Breast epithelium (tissue), 4 donors: Measurements from ENCODE around the gene ADM2. TPM values are rescaled to one million over a fixed set of nuclear protein-coding genes. Genes with fewer than 3 reads are reported as not detected.

ENCODE experiments used
- DNase-seq, 2 donors: peaks; one replicate each; pipeline ENCODE4 v3.0.0-alpha.2; 2019; ENCODE audit warnings: low spot score in 2 of 2
- H3K27ac ChIP-seq, 2 donors: fragments of 200-600 bp; sonication (generic) in 1 of 2; one replicate each; pipeline ENCODE4 v1.5.1; 2016 to 2019; ENCODE audit warnings: mild to moderate bottlenecking in 1 of 2
- H3K27me3 ChIP-seq, 2 donors: fragments of 200-600 bp; sonication (generic) in 1 of 2; one replicate each; pipeline versions ENCODE4 v1.5.1 to v1.6.0; 2017 to 2019; ENCODE audit warnings: control low read depth in 1 of 2, mild to moderate bottlenecking in 1 of 2
- H3K36me3 ChIP-seq: fragments of 200-600 bp; one replicate; pipeline ENCODE4 v1.5.1; 2019
- H3K4me1 ChIP-seq, 2 donors: fragments of 200-600 bp; sonication (generic); one replicate each; pipeline ENCODE4 v1.5.1; 2016 to 2019; ENCODE audit warnings: control low read depth in 1 of 2
- H3K4me3 ChIP-seq, 3 donors: fragments of 200-600 bp; sonication (generic); 1 replicate in 2 of 3; 2 replicates in 1 of 3; pipeline ENCODE4 v1.5.1; 2016 to 2019; ENCODE audit warnings: mild to moderate bottlenecking in 3 of 3, moderate library complexity in 2 of 3
- H3K9me3 ChIP-seq, 2 donors: fragments of 200-600 bp; sonication (generic) in 1 of 2; one replicate each; pipeline ENCODE4 v1.5.1; 2016 to 2019; ENCODE audit warnings: control low read depth in 1 of 2
- POLR2A ChIP-seq: fragments of 450-650 bp; IDR thresholded peaks from one replicate; pipeline ENCODE4 v1.6.1; 2016; ENCODE audit warnings: antibody characterized with exemption, mild to moderate bottlenecking, moderate library complexity
- POLR2AphosphoS5 ChIP-seq, 3 donors: sonication (generic); formaldehyde crosslinking; IDR thresholded peaks; one replicate each; pipeline ENCODE4 v1.6.1; 2017; ENCODE audit warnings: antibody characterized with exemption in 3 of 3
- intact Hi-C: fragments of 100-400 bp; cut with DNase I; formaldehyde crosslinking; loops from one replicate; pipeline ENCODE4 v1.15.1; 2023; ENCODE audit warnings: low total_unique reads
- total RNA-seq, 3 donors: library from RNA; depleted of rRNA; stranded (reverse); fragments of >200 nt; gene quantifications; one replicate each; pipeline ENCODE4 v1.1.0, GENCODE V29; 2016
- TF ChIP-seq, protein P1 (sequence below), 3 donors: fragments of 450-650 bp; IDR thresholded peaks; one replicate each; pipeline ENCODE4 v1.5.1; 2016 to 2017; ENCODE audit warnings: antibody characterized with exemption in 3 of 3, mild to moderate bottlenecking in 3 of 3, moderate library complexity in 3 of 3

The ADM2 gene
- total RNA-seq, 3 donors from 2014 or later: 0.59 to 0.98 TPM; not detected in 1

GRCh38 chr22:50446708-50447575, 34.4 kb upstream of the ADM2 start:
- no peak overlapping the region for H3K27ac ChIP-seq
- H3K9me3 ChIP-seq: no peaks in the 10 kb centered on the region
- DNase-seq: no peak
- H3K4me1 ChIP-seq: no peaks in the 10 kb centered on the region
- H3K4me3 ChIP-seq: no peak overlapping the region
- TF ChIP-seq POLR2A: no peak
- TF ChIP-seq POLR2AphosphoS5 (IDR thresholded peaks at IDR 0.05): no peak
- TF ChIP-seq, protein P1, sequence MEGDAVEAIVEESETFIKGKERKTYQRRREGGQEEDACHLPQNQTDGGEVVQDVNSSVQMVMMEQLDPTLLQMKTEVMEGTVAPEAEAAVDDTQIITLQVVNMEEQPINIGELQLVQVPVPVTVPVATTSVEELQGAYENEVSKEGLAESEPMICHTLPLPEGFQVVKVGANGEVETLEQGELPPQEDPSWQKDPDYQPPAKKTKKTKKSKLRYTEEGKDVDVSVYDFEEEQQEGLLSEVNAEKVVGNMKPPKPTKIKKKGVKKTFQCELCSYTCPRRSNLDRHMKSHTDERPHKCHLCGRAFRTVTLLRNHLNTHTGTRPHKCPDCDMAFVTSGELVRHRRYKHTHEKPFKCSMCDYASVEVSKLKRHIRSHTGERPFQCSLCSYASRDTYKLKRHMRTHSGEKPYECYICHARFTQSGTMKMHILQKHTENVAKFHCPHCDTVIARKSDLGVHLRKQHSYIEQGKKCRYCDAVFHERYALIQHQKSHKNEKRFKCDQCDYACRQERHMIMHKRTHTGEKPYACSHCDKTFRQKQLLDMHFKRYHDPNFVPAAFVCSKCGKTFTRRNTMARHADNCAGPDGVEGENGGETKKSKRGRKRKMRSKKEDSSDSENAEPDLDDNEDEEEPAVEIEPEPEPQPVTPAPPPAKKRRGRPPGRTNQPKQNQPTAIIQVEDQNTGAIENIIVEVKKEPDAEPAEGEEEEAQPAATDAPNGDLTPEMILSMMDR (IDR thresholded peaks at IDR 0.05): no peak
- intact Hi-C loops: no loop called here
- no peaks in the 10 kb centered on the region for H3K27me3 ChIP-seq
- no peaks in the 10 kb centered on the region for H3K36me3 ChIP-seq

- peak overlapping the region in 1 of 2 donors; percentile 28 for H3K27ac ChIP-seq
- no peak for TF ChIP-seq POLR2AphosphoS5 (IDR thresholded peaks at IDR 0.05)
- TF ChIP-seq, protein P1 (IDR thresholded peaks at IDR 0.05): no peak
- no peak for TF ChIP-seq POLR2A
Measured at GRCh38 chr22:50447576-50448551, 33.5 kb upstream of the ADM2 start.

DNA sequence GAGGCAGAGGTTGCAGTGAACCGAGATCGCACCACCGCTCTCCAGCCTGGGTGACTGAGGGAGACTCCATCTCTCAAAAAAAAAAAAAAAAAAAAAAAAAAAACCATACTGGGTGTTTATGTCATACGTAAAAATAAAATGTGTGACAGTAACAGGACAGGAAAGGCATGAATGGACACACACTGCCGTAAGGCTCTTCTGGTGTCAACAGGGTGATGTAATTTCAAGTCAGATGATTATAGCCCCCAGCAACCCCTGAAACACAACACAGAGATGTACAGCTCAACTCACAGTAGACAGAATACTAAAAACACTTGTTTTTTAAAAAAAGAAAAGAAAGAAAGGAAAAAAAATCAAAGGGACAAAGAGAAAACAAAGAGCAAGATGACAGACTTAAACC, 28.7 kb upstream of the ADM2 start:
- no peaks in the 10 kb centered on the region for H3K36me3 ChIP-seq
- intact Hi-C loops: no loop called here

More at GRCh38 chr22:50447576-50448551, 33.5 kb upstream of the ADM2 start:
- Histone ChIP-seq H3K27me3 (no peaks in the 10 kb centered on the region), H3K4me3 (no peak overlapping the region), H3K9me3 (no peaks in the 10 kb centered on the region), H3K4me1 (no peaks in the 10 kb centered on the region), H3K36me3 (no peaks in the 10 kb centered on the region)
- DNase-seq: no peak
- intact Hi-C loops: no loop called here

GRCh38 chr22:50454556-50455075, 26.7 kb upstream of the ADM2 start:
- H3K36me3 ChIP-seq: peaks cover 9% of the 10 kb centered on the region
- H3K4me1 ChIP-seq: no peaks in the 10 kb centered on the region
- H3K27ac ChIP-seq: no peak overlapping the region
- no peak overlapping the region for H3K4me3 ChIP-seq
- H3K9me3 ChIP-seq: no peaks in the 10 kb centered on the region
- no peak for DNase-seq
- intact Hi-C loops: no loop called here
- no peaks in the 10 kb centered on the region for H3K27me3 ChIP-seq
- no peak for TF ChIP-seq POLR2AphosphoS5 (IDR thresholded peaks at IDR 0.05)
- TF ChIP-seq, protein P1 (IDR thresholded peaks at IDR 0.05): no peak
- no peak for TF ChIP-seq POLR2A

More for the DNA sequence above, 28.7 kb upstream of the ADM2 start:
- no peak for DNase-seq
- Histone ChIP-seq H3K4me3 (no peak overlapping the region), H3K27me3 (no peaks in the 10 kb centered on the region), H3K9me3 (no peaks in the 10 kb centered on the region), H3K4me1 (no peaks in the 10 kb centered on the region), H3K27ac (no peak overlapping the region)
- TF ChIP-seq, protein P1 (IDR thresholded peaks at IDR 0.05): no peak
- no peak for TF ChIP-seq POLR2A
- no peak for TF ChIP-seq POLR2AphosphoS5 (IDR thresholded peaks at IDR 0.05)
